ENCODE data around the gene PDIA5.

Gene PDIA5

DNA sequence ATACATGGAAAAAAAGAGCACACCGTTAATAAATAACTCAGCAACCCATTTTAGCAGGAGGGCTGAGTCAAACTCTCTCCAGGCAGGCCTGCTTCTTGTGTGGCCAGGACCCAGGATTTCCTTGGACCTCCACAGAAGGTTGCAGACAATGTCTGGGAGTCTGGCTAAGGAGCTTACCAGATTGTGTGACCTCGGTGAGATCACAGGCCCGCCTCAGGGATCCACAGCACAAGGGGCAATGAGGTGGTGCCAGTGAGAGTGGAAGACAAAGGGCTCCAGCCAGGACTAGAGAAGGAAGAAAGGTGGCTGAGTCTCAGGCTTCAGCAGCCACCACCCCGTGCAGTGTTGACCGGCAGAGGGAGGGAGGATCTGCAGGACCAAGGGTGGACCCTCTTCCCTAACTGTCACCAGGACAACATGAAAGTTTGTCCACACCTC lies 102.7 kb downstream of the PDIA5 start:
- DNase-seq (ENCODE audit: low spot score): no peak

DNA sequence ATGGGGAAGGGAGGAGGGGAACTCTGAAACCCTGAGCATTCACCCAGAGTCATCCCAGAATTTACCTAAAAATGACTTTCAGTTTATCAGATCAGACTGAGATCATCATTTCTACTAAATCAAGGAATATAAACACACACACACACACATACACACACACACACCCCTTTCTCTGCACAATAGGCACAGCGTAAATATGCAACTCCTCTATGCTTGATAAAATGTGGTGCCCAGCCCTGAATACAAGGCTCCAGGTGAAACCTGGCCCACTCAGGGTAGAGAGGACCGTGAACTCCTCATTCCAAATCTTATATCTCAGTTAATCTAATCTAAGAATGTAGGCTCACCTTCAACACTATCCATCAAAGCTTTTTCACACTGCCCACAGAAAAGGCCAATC lies 103.1 kb downstream of the PDIA5 start:
- no peak for DNase-seq (ENCODE audit: low spot score)

DNA sequence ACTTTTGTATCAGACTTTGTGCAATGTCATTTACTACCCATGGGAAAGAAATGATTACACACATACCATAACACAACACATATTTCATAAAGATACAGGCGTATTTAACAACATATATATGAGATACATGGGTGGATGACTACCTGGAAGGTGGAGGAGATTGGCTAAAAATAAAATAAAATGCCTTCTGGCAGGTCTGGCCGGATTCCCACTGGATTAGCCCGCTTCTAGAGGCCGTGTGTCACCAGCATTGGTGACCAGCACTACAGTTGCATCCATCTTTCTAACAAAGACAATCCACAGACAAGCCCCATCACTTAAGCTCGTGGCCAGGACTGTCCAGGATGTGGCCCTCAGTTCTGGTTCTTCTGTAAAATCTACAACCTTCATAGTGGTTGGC lies 114.0 kb downstream of the PDIA5 start:
- no peak for DNase-seq (ENCODE audit: low spot score)

GRCh38 chr3:123186695-123187094 lies 119.9 kb downstream of the PDIA5 start:
- DNase-seq (ENCODE audit: low spot score): no peak

DNA sequence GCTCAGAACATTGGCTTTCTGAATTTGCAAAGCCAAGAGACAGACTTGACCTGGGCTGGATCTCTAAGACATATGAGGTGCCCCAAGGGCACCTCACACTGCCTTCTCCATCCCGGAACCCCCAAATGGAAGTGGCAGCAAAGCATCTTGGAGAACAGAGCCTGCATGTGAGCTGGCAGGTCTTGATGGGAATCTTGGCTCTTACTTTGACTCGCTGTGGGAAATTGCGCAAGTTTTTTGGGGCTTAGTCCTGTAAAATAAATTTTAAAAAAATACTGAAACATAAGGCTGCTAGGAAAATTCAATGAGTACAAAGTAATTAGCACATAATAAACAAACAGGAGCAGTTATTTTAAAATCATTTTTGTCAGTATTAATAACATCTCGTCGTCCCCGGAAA lies 121.2 kb downstream of the PDIA5 start:
- DNase-seq (ENCODE audit: low spot score): no peak

GRCh38 chr3:123193448-123194101 lies 126.8 kb downstream of the PDIA5 start:
- no peak for DNase-seq (ENCODE audit: low spot score)

DNA sequence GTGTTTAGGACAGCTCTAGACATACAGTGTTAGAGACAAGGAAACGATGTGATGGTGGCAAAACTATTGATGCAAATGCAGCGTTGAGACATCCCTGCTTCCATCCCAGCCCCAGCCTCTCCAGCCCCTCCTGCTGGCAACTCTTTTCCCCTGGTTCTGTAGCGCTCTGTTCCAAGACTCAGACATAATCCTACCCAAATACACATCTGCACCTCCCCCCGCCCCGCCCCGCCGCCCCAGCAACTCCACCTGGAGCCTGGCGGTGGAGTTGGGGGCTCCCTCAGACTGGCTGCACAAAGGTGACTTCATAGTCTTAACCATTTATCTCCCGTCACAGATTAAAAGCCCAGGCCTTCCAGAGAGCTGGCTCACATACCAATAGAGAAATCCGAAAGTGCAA lies 127.7 kb downstream of the PDIA5 start:
- DNase-seq (ENCODE audit: low spot score): no peak

DNA sequence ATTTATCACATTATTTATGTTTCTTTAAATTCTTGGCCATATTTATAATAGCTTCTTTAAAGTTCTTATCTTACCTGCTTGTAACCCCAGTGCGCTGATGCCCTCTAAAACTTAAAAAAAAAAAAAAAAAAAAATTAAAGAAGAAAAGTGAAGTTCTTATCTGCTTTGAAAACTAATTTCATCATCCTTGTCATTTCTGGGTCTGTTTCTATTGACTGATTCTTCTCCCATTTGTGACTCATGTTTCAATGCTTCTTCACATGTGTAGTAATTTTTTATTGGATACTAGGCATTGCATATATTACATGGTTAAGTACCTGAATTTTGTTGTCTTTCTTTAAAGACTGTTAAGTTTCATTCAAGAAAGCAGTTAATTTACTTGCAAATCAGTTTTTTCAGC lies 131.5 kb downstream of the PDIA5 start:
- DNase-seq (ENCODE audit: low spot score): no peak

DNA sequence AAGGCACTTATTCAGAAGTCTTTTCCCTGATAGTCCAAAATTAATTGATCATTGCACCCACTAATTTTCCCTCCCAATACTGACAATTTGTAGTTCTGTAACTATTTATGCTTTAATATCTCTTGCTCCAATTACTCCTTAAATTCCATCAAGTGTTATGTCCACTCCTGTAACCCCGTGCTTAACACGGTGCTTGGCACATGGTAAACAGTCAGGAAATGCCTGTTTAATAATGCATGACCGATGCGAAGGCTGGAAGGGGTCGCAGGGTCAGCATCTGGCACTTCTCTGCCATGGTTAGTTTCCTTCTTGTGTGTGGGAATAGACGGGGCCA lies 134.4 kb downstream of the PDIA5 start:
- DNase-seq (ENCODE audit: low spot score): no peak

DNA sequence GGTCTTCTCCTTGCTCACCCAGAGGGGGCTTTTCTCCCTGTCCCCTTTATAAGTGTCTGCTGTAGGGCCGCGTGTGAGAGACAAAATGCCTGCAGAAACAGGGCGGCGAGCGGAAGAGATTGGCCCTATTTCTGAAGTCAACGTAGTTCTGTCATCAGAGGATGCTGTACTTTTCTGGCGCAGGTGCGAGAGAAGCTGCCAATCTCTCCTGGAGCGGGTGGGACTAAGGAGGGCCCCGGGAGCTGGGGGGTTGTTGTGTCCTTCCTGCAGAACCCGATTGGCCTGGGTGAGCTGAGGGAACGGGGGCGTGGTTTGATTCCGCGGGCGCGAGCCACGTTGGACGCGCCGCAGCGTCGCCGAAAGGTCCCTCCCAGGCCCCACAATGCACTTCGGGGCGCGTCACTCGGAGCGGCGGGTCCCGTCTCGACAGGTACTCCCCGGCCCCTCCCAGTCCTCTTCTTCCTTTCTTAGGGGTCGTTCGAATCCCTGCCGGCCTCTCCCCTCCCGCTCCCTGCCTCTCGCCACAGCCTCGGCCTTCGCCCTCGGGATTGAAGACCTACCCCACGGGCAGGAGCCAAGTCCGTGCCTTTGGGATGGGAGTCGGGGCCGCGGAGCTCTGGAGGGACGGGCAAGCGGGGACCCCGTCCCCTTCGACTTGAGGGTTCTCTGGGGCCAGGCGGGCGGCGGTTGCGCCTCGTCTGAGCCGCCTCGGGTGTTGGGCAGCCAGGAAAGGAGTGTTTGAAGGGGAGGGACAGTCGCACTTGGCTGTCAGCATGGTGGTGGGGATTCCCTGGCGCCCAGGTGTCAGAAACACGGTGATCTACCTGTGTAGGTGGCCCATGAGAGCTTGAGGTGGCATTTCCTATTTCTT lies 135.0 kb downstream of the PDIA5 start, which contains the start of gene SEC22A:
TSS of gene SEC22A (plus strand) at position 387 of the 871 bp plus-strand sequence. CDS start 7,275 bp downstream, outside the sequence.
- DNase-seq (ENCODE audit: low spot score): peak; percentile 92

DNA sequence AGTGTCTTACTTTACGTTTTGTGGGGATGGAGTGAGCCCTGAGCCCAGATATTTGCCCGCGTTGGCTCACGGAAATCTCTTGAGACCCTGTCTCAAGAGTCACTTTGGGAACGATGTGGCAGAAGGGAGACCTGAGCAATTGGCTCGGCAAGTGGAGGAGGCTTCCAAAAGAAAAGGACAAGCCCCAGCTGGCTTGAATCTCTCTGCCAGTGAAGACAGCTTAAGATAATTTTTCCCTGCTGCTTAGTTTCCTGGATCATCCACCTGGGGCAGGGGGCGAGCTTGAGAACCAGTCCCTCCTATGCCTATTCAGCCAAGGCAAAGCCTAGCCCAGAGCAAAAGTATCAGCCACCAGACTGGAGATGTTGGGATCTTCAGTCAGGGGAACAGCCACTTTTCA lies 135.6 kb downstream of the PDIA5 start:
- DNase-seq (ENCODE audit: low spot score): no peak
